NOMO-1 (cell line): ENCODE measurements around the gene SUCLG2.

Source experiments
- DNase-seq, 2 experiments: peaks; one replicate each; lab custom pipeline; 2025; ENCODE audit not compliant: unreplicated experiment in 2 of 2; lab: John Stamatoyannopoulos, UW

The SUCLG2 gene

GRCh38 chr3:67402873-67403272 lies 251.5 kb downstream of the SUCLG2 start:
- no peak for DNase-seq

DNA sequence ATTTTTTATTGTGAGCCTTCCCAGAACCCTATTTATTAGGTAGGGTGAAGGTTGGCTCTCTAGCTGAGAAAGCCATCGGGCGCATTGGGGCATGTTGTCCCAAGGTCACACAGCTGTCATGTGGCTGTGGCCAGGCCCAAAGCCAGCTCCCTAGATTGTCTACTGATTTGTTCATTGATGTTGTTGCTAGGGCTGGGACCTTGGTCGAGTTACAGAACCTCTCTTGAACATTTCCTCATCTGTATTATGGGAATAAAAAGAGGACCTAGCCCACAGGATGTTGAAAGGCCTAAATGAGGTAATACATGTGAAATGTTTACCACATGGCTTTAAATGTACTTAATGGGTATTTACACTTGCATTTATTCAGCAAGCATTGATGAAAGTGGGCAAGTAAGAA lies 252.5 kb downstream of the SUCLG2 start:
- no peak for DNase-seq

GRCh38 chr3:67400476-67400875 lies 253.9 kb downstream of the SUCLG2 start:
- DNase-seq: no peak

GRCh38 chr3:67389176-67389575 lies 265.2 kb downstream of the SUCLG2 start:
- peak; percentile 33 to 70 for DNase-seq

DNA sequence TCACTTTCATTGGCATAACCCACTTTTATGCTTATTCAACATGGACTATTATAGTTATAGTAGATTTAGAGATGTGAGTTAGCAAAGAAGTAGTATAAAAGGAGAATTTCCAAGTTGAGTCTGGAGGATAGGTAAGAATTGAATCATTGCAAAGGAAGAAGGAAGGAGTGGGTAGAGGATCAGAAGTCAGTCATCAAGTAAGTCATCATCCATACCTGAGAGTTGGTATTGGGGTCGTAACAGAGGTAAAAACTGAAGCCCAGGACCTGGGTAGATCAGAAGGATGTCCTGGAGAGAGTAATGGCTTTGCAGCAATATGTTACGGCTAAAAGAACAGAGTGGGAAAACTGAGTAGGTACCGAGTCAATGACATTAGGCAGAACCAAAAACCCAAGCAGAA lies 265.7 kb downstream of the SUCLG2 start:
- DNase-seq: no peak

GRCh38 chr3:67386451-67386850 lies 268.0 kb downstream of the SUCLG2 start:
- DNase-seq: no peak

GRCh38 chr3:67384760-67385397 lies 269.5 kb downstream of the SUCLG2 start:
- peak in 1 of 2 experiments; percentile 6 for DNase-seq

- DNase-seq: no peak
Measured at GRCh38 chr3:67384016-67384415, 270.4 kb downstream of the SUCLG2 start.

GRCh38 chr3:67383379-67383778 lies 271.0 kb downstream of the SUCLG2 start:
- DNase-seq: no peak

DNA sequence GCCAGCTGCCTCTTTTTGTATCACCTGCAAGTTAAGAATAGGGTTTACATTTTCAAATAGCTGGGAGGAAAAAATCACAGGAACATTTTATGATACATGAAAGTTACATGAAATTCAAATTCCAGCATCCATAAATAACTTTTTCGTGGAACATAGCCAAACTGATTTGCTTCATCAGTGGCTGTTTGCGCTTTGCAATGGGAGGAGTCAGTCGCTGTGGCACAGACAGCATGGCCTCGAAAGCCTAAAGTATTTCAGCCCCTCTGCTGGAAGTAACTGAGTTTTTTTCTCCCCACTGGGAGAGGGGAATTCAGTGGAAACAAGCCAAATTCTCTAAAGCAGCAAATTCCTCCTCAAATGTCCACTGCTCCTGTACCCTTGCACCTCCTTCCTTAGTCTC lies 271.9 kb downstream of the SUCLG2 start:
- no peak for DNase-seq

GRCh38 chr3:67381667-67382272 lies 272.6 kb downstream of the SUCLG2 start:
- no peak for DNase-seq

- no peak for DNase-seq
Measured at GRCh38 chr3:67380118-67380517, 274.3 kb downstream of the SUCLG2 start.

DNA sequence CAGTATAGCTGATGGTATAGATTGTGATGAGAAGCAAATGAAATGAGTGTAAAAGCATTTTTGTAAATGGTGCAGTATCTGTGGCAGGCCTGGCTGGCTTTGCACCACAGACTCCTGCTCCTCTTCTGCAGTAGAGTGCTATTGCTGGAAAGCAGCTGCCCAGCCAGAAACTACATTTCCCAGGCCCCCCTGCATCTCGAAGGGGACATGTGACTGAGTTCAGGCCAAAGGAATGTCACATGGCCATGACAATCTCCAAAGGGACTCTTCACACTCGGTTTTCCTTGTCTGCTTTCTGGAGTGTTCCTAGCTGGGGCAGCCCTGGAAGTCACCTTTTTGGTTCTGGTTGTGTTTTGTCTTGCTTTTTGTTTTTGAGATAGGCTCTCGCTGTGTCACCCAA lies 277.1 kb downstream of the SUCLG2 start:
- no peak for DNase-seq

- DNase-seq: no peak
Measured at GRCh38 chr3:67376416-67376815, 278.0 kb downstream of the SUCLG2 start.

- DNase-seq: no peak
Measured at GRCh38 chr3:67375976-67376375, 278.4 kb downstream of the SUCLG2 start.

DNA sequence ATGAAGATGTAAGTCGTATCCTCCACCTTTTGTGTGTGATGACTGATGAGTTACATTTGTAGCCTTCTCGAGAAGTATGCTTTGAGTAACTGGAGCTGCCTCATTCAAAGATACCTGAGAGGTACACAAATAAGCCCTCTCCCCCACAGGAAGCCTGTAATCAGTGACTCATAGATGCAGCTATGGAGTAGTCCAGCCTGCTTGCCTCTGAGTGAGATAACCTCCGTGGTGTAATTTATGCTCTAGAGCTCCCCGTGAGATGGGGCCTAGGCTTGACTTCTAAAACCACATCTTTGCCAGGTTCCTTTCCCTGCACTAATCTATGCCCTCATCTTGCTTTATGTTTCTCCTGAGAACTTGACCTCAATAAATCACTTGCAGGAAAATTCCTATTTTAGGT lies 291.7 kb downstream of the SUCLG2 start:
- DNase-seq: no peak

DNA sequence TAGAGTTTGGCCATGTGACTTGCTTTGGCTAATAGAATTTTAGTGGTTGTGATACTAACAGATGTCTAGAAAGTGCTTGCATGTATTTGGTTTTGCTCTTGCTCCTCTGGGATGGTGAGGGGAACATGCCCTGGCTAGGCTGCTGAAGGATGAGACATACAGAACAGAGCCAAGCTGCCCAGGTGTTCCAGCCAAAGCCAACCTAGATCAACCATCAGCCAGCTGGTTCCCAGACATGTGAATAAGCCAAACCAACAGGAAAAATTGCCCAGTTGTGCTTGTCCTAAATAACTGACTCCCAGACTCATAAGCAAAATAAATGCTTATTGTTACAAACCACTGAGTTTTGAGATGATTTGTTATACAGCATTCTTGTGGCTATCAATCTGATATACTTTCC lies 292.6 kb downstream of the SUCLG2 start:
- no peak for DNase-seq

DNA sequence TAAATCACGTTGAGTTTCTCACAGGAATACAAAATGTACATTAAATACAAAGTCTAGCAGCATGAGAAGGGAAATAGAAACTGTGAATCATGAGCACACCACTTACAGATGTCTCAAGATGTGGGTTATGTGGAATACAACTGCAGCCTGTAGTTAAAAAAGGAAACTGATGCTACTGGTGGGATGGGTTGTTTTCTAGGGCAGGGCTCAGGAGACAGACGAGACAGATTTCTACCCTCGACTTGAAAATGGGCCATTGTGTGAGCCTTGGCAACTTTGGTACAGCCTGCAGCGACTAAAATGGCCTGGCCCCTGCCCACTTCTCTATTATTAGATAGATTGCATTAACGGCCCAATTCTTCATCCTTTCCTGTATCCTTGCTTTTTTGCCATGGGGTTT lies 293.1 kb downstream of the SUCLG2 start:
- DNase-seq: no peak

DNA sequence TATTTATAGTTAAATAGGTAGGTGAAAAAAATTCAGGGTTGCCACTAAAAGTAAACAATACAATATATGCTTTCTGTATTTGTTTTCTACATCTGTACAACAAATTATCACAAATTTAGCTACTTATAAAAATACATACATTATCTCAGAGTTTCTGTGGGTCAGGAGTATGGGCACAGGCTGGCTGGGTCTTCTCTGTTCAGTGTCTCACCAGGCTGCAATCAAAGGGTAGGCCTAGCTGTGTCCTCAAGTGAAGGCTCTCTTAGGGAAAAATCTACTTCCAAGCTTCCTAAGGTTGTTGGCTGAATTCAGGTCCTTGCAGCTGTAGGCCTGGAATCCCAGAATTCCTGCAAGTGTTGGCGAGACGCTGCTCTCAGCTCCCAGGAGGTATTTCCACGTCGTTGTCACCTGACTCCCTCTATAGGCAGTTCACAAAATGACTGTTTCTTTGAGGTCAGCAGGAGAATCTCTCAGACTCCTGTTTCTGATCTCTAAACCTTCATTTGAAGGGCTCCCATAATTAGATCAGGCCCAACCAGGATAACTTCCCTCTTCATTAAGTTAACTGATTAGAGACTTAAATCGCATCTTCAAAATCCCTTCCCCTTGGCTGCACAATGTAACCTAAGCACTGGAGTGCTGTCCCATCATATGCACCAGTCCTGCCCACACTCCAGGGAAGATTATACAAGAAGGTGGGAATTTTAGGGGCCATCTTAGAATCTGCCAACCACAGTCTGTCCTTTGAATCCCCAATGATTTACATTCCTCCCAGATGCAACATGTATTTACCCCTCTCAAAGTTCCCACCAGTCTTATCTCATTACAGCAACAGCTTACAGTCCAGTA lies 296.6 kb downstream of the SUCLG2 start:
- no peak for DNase-seq

DNA sequence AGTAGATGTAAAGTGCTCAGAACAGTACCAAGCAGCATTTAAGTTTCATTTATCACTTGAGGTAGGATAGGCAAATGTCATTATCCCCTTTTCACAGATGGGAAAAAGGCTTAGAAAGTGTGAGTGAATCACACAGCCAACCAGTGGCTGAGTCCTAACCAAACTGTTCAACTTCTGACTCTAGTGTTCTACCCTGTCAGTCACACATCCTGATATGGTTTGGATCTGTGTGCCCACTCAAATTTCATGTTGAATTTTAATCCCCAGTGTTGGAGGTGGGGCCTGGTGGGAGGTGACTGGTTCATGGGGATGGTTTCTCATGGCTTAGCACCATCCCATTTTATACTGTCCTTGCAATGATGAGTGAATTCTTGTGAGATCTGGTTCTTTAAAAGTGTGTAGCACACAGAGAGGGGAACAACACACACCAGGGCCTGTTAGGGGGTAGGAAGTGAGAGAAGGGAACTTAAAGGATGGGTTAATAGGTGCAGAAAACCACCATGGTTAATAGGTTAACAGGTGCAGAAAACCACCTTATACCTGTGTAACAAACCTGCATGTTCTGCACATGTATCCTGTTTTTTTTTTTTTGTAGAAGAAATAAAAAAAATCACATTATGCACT lies 304.7 kb downstream of the SUCLG2 start:
- DNase-seq: no peak

DNA sequence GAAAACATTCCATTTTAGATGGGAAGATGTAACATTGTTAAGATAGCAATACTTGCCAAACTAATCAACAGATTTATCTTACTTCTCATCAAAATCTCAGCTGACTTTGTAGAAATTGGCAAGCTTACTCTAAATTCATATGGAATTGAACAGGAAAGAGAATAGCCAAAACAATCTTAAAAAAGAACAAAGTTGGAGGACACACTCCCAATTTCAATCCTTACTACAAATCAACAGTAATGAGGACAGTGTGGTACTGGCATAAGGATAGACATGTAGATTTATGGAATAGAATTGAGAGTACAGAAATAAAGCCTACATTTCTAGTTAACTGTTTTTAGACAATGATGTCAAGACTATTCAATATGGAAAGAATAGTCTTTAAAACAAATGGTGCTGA lies 308.3 kb downstream of the SUCLG2 start:
- no peak for DNase-seq
